ENCODE data around the gene FBXL13.
"Not testable (repeated sequence)": the region's sequence is repeated elsewhere in the genome, so short reads cannot be mapped to it uniquely, and the experiment has no call there.

FBXL13 gene

GRCh38 chr7:103093429-103093828 lies 18.8 kb upstream of the FBXL13 start:
- no peak for DNase-seq
- H3K36me3 ChIP-seq (replicated peaks): peaks cover 22% of the 10 kb centered on the region
- no peak for TF ChIP-seq CTCF (IDR thresholded peaks at IDR 0.05; ENCODE audit: low read depth, low read length, missing control alignments)
- no peak overlapping the region for H3K4me3 ChIP-seq (ENCODE audit: low read depth, low read length)
- no peak overlapping the region for H3K27ac ChIP-seq
- H3K27me3 ChIP-seq (replicated peaks): no peaks in the 10 kb centered on the region
- in situ Hi-C loops (cut with HindIII; ENCODE audit: low pct_ligation_motif_present, low sequenced_read_pairs): no loop called here

GRCh38 chr7:103092321-103092720 lies 17.7 kb upstream of the FBXL13 start:
- H3K4me3 ChIP-seq (ENCODE audit: low read depth, low read length); H3K27me3 ChIP-seq (replicated peaks); DNase-seq; H3K27ac ChIP-seq; in situ Hi-C loops (cut with HindIII; ENCODE audit: low pct_ligation_motif_present, low sequenced_read_pairs): not testable (repeated sequence)
- H3K36me3 ChIP-seq (replicated peaks): peaks cover 18% of the 10 kb centered on the region

GRCh38 chr7:103083210-103083609 lies 8.6 kb upstream of the FBXL13 start:
- H3K36me3 ChIP-seq (replicated peaks): peaks cover 20% of the 10 kb centered on the region

GRCh38 chr7:103082497-103082896 lies 7.9 kb upstream of the FBXL13 start:
- no peak for DNase-seq
- H3K36me3 ChIP-seq (replicated peaks): peaks cover 20% of the 10 kb centered on the region
- no peaks in the 10 kb centered on the region for H3K27me3 ChIP-seq (replicated peaks)
- no peak overlapping the region for H3K27ac ChIP-seq
- in situ Hi-C loops (cut with HindIII; ENCODE audit: low pct_ligation_motif_present, low sequenced_read_pairs): no loop called here
- no peak for TF ChIP-seq CTCF (IDR thresholded peaks at IDR 0.05; ENCODE audit: low read depth, low read length, missing control alignments)
- H3K4me3 ChIP-seq (ENCODE audit: low read depth, low read length): no peak overlapping the region

More at GRCh38 chr7:103083210-103083609, 8.6 kb upstream of the FBXL13 start:
- in situ Hi-C loops (cut with HindIII; ENCODE audit: low pct_ligation_motif_present, low sequenced_read_pairs): no loop called here
- DNase-seq: no peak
- Histone ChIP-seq H3K27me3 (replicated peaks) (no peaks in the 10 kb centered on the region), H3K27ac (no peak overlapping the region), H3K4me3 (ENCODE audit: low read depth, low read length) (no peak overlapping the region)
- no peak for TF ChIP-seq CTCF (IDR thresholded peaks at IDR 0.05; ENCODE audit: low read depth, low read length, missing control alignments)

GRCh38 chr7:103080923-103081322 lies 6.3 kb upstream of the FBXL13 start:
- no peaks in the 10 kb centered on the region for H3K27me3 ChIP-seq (replicated peaks)
- no peak overlapping the region for H3K27ac ChIP-seq
- H3K36me3 ChIP-seq (replicated peaks): peaks cover 15% of the 10 kb centered on the region
- in situ Hi-C loops (cut with HindIII; ENCODE audit: low pct_ligation_motif_present, low sequenced_read_pairs): no loop called here
- DNase-seq: no peak
- no peak for TF ChIP-seq CTCF (IDR thresholded peaks at IDR 0.05; ENCODE audit: low read depth, low read length, missing control alignments)
- H3K4me3 ChIP-seq (ENCODE audit: low read depth, low read length): no peak overlapping the region

- TF ChIP-seq CTCF (IDR thresholded peaks at IDR 0.05; ENCODE audit: low read depth, low read length, missing control alignments): no peak
- H3K36me3 ChIP-seq (replicated peaks): peaks cover 12% of the 10 kb centered on the region
- H3K27ac ChIP-seq: no peak overlapping the region
- no peak overlapping the region for H3K4me3 ChIP-seq (ENCODE audit: low read depth, low read length)
- DNase-seq: no peak
- no peaks in the 10 kb centered on the region for H3K27me3 ChIP-seq (replicated peaks)
- in situ Hi-C loops (cut with HindIII; ENCODE audit: low pct_ligation_motif_present, low sequenced_read_pairs): no loop called here
Observed at GRCh38 chr7:103079836-103080235, 5.2 kb upstream of the FBXL13 start.

GRCh38 chr7:103078226-103078625 lies 3.6 kb upstream of the FBXL13 start:
- DNase-seq; H3K4me3 ChIP-seq (ENCODE audit: low read depth, low read length); H3K27ac ChIP-seq; H3K27me3 ChIP-seq (replicated peaks); in situ Hi-C loops (cut with HindIII; ENCODE audit: low pct_ligation_motif_present, low sequenced_read_pairs); H3K36me3 ChIP-seq (replicated peaks): not testable (repeated sequence)

Data from brain microvascular endothelial cell (primary cell).